Ovary (tissue), 9 donors: ENCODE data around the gene EVX2. TPM values are rescaled to one million over a fixed set of nuclear protein-coding genes. Genes with fewer than 3 reads are reported as not detected.

Source experiments
- DNase-seq, 5 donors: peaks; one replicate each; pipeline ENCODE4 v3.0.0-alpha.2; 2019 to 2020
- H3K27ac ChIP-seq, 2 donors: fragments of 200-600 bp; one replicate each; pipeline versions ENCODE4 v1.5.1 to v1.8.0; 2019 to 2022
- H3K27me3 ChIP-seq: fragments of 200-600 bp; one replicate; pipeline ENCODE4 v1.8.0; 2022
- H3K36me3 ChIP-seq: fragments of 200-600 bp; sonication (generic); one replicate; pipeline ENCODE4 v1.5.1; 2019
- H3K4me1 ChIP-seq: one replicate; pipeline ENCODE4 v1.8.1; 2013; ENCODE audit warnings: mild to moderate bottlenecking, moderate library complexity; ENCODE audit not compliant: insufficient read depth
- H3K4me3 ChIP-seq: fragments of 200-600 bp; sonication (generic); one replicate; pipeline ENCODE4 v1.5.1; 2017
- H3K9me3 ChIP-seq, 2 donors: fragments of 200-600 bp in 1 of 2; sonication (generic) in 1 of 2; one replicate each; pipeline versions ENCODE4 v1.5.1 to v1.8.1; 2013 to 2019; ENCODE audit warnings: mild to moderate bottlenecking in 1 of 2, moderate library complexity in 1 of 2
- CTCF ChIP-seq, 3 donors: fragments of 450-650 bp in 2 of 3; fragments of 200-600 bp in 1 of 3; IDR thresholded peaks; one replicate each; pipeline versions ENCODE4 v1.5.1 to v1.8.0; 2016 to 2022; ENCODE audit warnings: antibody characterized with exemption in 3 of 3, mild to moderate bottlenecking in 1 of 3
- EP300 ChIP-seq: sonication (generic); formaldehyde crosslinking; IDR thresholded peaks from one replicate; pipeline ENCODE4 v1.6.1; 2017; ENCODE audit warnings: antibody characterized with exemption
- POLR2A ChIP-seq: fragments of 450-650 bp; IDR thresholded peaks from one replicate; pipeline ENCODE4 v1.6.1; 2017; ENCODE audit warnings: antibody characterized with exemption, mild to moderate bottlenecking, moderate library complexity
- WGBS, 3 donors: extraction: QIAGEN DNeasy Blood & Tissue Kit in 1 of 3; methylation state at CpG; one replicate each; pipeline versions ENCODE4 v1.1.5 to v1.1.7; 2013 to 2017; 5-methylcytosine and 5-hydroxymethylcytosine counted together
- intact Hi-C, 4 donors: fragments of 100-400 bp; cut with DNase I; formaldehyde crosslinking; loops; one replicate each; pipeline versions ENCODE4 v1.11.0 to v1.15.1; 2022 to 2023
- polyA plus RNA-seq, 2 donors: library from polyadenylated mRNA; stranded (reverse); fragments of 200-250 nt in 1 of 2; fragments of 350-450 nt in 1 of 2; fragmentation: Illumina TruSeq in 1 of 2; extraction: RNeasy Lipid Tissue Mini Kit (QIAGEN cat#74804) in 1 of 2; gene quantifications; one replicate each; pipeline ENCODE4 v1.2.3, GENCODE V29; 2013 to 2014
- total RNA-seq, 7 donors: library from RNA; depleted of rRNA in 2 of 7; stranded (reverse); fragments of >200 nt in 2 of 7; fragmentation: NEBNext Ultra II Directional in 3 of 7; extraction: Animal tissue kit (Norgen Biotek cat#: 25700) in 3 of 7; gene quantifications; one replicate each; pipeline versions ENCODE4 v1.1.0 to v1.2.4, GENCODE V29; 2016 to 2023
- donor health status: DM: no; HTN: no; CAD: no; lungs with moderate emphysema.
- donor health status: DM: no; HTN: no; CAD: no.
- donor health status: Bipolar disorder and iron deficiency.
- donor health status: DM: yes; HTN: yes; CAD: no.
- donor health status: DM: no; HTN: no; CAD: no.
- donor health status: DM: yes; HTN: yes; CAD: no.

The EVX2 gene
- total and polyA plus RNA-seq, 9 donors, result not detected

GRCh38 chr2:176107731-176108181 is 24.0 kb upstream of the EVX2 start:
- H3K27ac ChIP-seq, result no peak overlapping the region
- no peaks in the 10 kb centered on the region for H3K9me3 ChIP-seq
- 2% methylated on average over 43 to 59 of the region's 59 CpGs for WGBS, 3 donors
- peak in 1 of 5 donors; percentile 24 for DNase-seq
- H3K36me3 ChIP-seq, result no peaks in the 10 kb centered on the region
- intact Hi-C loops, result loop anchor here in 1 of 4 donors (10.0 kb wide), 1 partner anchor 1773 kb away; the partner anchor contains the start of gene SP9
- peaks cover 5% of the 10 kb centered on the region for H3K4me1 ChIP-seq
- H3K4me3 ChIP-seq, result peak overlapping the region; percentile 36
- TF ChIP-seq EP300, result no peak
- TF ChIP-seq POLR2A, result no peak
- TF ChIP-seq CTCF (IDR thresholded peaks at IDR 0.05), result no peak
- peaks cover 6% of the 10 kb centered on the region for H3K27me3 ChIP-seq

- H3K4me1 ChIP-seq, result peaks cover 5% of the 10 kb centered on the region
- no peaks in the 10 kb centered on the region for H3K9me3 ChIP-seq
- H3K36me3 ChIP-seq, result no peaks in the 10 kb centered on the region
- peak within 1 kb of the TSS; percentile 43 for H3K4me3 ChIP-seq
- H3K27ac ChIP-seq, result no peak within 1 kb of the TSS
- H3K27me3 ChIP-seq, result peaks cover 1% of the 10 kb centered on the region
- intact Hi-C loops, result loop anchor here in 1 of 4 donors (10.0 kb wide), 1 partner anchor 1772 kb away; the partner anchor contains the start of gene SP9
- TF ChIP-seq CTCF (IDR thresholded peaks at IDR 0.05), result no peak
- WGBS, 3 donors, result 3 to 6% (median 3%) methylated on average over 60 to 85 of the region's 85 CpGs
- DNase-seq, result peak in 2 of 5 donors; percentile 36 to 53
These were observed 23.1 kb upstream of the EVX2 start, which contains the start of gene HOXD11 for GRCh38 chr2:176106581-176107539. HOXD11 (plus strand) TSS chr2:176107280; CDS start chr2:176107356, 76 bp downstream.

GRCh38 chr2:176105730-176106580 is 22.2 kb upstream of the EVX2 start:
- no peaks in the 10 kb centered on the region for H3K36me3 ChIP-seq
- no peaks in the 10 kb centered on the region for H3K27me3 ChIP-seq
- H3K27ac ChIP-seq, result no peak overlapping the region
- no peaks in the 10 kb centered on the region for H3K9me3 ChIP-seq
- peaks cover 5% of the 10 kb centered on the region for H3K4me1 ChIP-seq
- TF ChIP-seq POLR2A, result no peak
- no peak for TF ChIP-seq EP300
- TF ChIP-seq CTCF (IDR thresholded peaks at IDR 0.05), result no peak
- H3K4me3 ChIP-seq, result peak overlapping the region; percentile 43
- peak in 1 of 5 donors; percentile 11 for DNase-seq
- 28 to 70% (median 37%) methylated on average over 25 of the region's 25 CpGs for WGBS, 3 donors
- intact Hi-C loops, result loop anchor here in 1 of 4 donors (10.0 kb wide), 1 partner anchor 1771 kb away; the partner anchor contains the start of gene SP9
